ENCODE results near the gene MRPL33. TPM values are rescaled to one million over a fixed set of nuclear protein-coding genes. Genes with fewer than 3 reads are reported as not detected.
"Not testable (repeated sequence)": the region's sequence is repeated elsewhere in the genome, so short reads cannot be mapped to it uniquely, and the experiment has no call there.

MRPL33 gene
- polyA plus RNA-seq, 1 donor from 2014 or later, result 406 TPM

DNA sequence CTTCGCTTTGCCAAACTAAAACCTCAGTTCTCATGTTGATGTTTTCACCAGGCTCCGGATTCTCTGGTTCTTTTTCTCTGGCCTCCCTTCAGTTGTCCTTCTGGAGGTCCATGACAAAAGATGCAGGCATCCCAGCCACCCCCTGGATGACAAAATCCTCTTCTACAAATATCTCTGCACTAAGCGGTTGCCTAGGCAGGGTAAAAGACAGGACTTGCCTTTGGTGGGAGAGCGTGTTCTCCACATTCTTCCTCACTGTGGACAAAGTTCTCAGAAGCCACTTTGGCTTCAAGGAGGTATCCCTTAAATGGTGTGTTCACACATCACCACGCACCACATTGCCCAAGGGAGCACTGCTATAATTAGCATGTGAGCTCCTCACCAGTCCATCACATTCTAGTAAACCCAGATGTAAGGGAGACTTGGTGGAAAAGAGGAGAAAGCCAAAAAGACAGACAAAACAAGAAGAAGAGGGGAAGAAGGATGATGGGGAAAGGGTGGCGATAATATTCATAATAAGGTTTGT, 23.6 kb upstream of the MRPL33 start:
- Histone ChIP-seq H3K9me3 (ENCODE audit: low read length) (no peaks in the 10 kb centered on the region), H3K4me2 (ENCODE audit: low read length) (no peak overlapping the region), H3F3A (ENCODE audit: insufficient read depth, low read length, poor library complexity, severe bottlenecking) (no peaks in the 10 kb centered on the region), H3K79me2 (replicated peaks; ENCODE audit: insufficient read depth, low read length) (no peaks in the 10 kb centered on the region), H3K4me3 (ENCODE audit: low read length) (no peak overlapping the region), H3K9ac (ENCODE audit: low read length) (no peak overlapping the region), H2AFZ (ENCODE audit: low read depth, low read length) (no peak overlapping the region), H4K20me1 (ENCODE audit: insufficient read depth) (no peaks in the 10 kb centered on the region), H3K9me2 (ENCODE audit: insufficient read depth, low read length) (no peaks in the 10 kb centered on the region), H3K36me3 (ENCODE audit: insufficient read depth, low read length) (no peaks in the 10 kb centered on the region), H3K27ac (ENCODE audit: low read length) (no peak overlapping the region), H3K27me3 (ENCODE audit: insufficient read depth, low read depth, low read length) (no peaks in the 10 kb centered on the region)
- TF ChIP-seq RAD21 (conservative IDR thresholded peaks at IDR 0.05), result no peak
- no peak for TF ChIP-seq POLR2AphosphoS5 (IDR thresholded peaks at IDR 0.05)
- TF ChIP-seq, protein P1, sequence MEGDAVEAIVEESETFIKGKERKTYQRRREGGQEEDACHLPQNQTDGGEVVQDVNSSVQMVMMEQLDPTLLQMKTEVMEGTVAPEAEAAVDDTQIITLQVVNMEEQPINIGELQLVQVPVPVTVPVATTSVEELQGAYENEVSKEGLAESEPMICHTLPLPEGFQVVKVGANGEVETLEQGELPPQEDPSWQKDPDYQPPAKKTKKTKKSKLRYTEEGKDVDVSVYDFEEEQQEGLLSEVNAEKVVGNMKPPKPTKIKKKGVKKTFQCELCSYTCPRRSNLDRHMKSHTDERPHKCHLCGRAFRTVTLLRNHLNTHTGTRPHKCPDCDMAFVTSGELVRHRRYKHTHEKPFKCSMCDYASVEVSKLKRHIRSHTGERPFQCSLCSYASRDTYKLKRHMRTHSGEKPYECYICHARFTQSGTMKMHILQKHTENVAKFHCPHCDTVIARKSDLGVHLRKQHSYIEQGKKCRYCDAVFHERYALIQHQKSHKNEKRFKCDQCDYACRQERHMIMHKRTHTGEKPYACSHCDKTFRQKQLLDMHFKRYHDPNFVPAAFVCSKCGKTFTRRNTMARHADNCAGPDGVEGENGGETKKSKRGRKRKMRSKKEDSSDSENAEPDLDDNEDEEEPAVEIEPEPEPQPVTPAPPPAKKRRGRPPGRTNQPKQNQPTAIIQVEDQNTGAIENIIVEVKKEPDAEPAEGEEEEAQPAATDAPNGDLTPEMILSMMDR (IDR thresholded peaks at IDR 0.05; ENCODE audit: poor library complexity, severe bottlenecking), result no peak
- TF ChIP-seq, protein P2, sequence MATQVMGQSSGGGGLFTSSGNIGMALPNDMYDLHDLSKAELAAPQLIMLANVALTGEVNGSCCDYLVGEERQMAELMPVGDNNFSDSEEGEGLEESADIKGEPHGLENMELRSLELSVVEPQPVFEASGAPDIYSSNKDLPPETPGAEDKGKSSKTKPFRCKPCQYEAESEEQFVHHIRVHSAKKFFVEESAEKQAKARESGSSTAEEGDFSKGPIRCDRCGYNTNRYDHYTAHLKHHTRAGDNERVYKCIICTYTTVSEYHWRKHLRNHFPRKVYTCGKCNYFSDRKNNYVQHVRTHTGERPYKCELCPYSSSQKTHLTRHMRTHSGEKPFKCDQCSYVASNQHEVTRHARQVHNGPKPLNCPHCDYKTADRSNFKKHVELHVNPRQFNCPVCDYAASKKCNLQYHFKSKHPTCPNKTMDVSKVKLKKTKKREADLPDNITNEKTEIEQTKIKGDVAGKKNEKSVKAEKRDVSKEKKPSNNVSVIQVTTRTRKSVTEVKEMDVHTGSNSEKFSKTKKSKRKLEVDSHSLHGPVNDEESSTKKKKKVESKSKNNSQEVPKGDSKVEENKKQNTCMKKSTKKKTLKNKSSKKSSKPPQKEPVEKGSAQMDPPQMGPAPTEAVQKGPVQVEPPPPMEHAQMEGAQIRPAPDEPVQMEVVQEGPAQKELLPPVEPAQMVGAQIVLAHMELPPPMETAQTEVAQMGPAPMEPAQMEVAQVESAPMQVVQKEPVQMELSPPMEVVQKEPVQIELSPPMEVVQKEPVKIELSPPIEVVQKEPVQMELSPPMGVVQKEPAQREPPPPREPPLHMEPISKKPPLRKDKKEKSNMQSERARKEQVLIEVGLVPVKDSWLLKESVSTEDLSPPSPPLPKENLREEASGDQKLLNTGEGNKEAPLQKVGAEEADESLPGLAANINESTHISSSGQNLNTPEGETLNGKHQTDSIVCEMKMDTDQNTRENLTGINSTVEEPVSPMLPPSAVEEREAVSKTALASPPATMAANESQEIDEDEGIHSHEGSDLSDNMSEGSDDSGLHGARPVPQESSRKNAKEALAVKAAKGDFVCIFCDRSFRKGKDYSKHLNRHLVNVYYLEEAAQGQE (IDR thresholded peaks at IDR 0.05; ENCODE audit: borderline replicate concordance), result no peak
- TF ChIP-seq TAF1 (IDR thresholded peaks at IDR 0.05; ENCODE audit: low read depth), result no peak
- TF ChIP-seq EZH2 (IDR thresholded peaks at IDR 0.05; ENCODE audit: borderline replicate concordance, insufficient read depth, low read length, poor library complexity, severe bottlenecking), result no peak
- TF ChIP-seq EP300 (conservative IDR thresholded peaks at IDR 0.05; ENCODE audit: poor library complexity, severe bottlenecking), result no peak
- TF ChIP-seq MXI1 (conservative IDR thresholded peaks at IDR 0.05; ENCODE audit: poor library complexity, severe bottlenecking), result no peak
- TF ChIP-seq SMC3 (conservative IDR thresholded peaks at IDR 0.05; ENCODE audit: poor library complexity), result no peak

DNA sequence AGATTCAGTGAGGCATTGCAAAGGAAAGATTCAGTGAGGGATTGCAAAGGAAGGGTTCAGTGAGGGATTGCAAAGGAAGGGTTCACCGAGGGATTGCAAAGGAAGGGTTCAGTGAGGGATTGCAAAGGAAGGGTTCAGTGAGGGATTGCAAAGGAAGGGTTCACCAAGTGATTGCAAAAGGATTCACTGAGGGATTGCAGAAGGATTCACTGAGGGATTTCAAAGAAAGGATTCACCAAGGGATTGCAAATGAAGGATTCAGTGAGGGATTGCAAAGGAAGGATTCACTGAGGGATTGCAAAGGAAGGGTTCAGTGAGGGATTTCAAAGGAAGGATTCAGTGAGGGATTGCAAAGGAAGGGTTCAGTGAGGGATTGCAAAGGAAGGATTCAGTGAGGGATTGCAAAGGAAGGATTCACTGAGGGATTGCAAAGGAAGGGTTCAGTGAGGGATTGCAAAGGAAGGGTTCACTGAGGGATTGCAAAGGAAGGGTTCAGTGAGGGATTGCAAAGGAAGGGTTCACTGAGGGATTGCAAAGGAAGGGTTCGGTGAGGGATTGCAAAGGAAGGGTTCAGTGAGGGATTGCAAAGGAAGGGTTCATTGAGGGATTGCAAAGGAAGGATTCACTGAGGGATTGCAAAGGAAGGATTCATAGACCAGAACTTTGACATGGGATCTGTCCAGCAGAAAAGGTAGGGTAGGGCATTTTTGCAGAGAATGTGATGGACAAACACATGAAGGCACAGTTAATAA, 22.5 kb upstream of the MRPL33 start:
- H3K9me3 ChIP-seq (ENCODE audit: low read length); H3K9me2 ChIP-seq (ENCODE audit: insufficient read depth, low read length): not testable (repeated sequence)

More for the DNA sequence above, 22.5 kb upstream of the MRPL33 start:
- not testable (repeated sequence) for H3K9ac ChIP-seq (ENCODE audit: low read length); H3K36me3 ChIP-seq (ENCODE audit: insufficient read depth, low read length); H4K20me1 ChIP-seq (ENCODE audit: insufficient read depth); H2AFZ ChIP-seq (ENCODE audit: low read depth, low read length); H3K4me3 ChIP-seq (ENCODE audit: low read length); H3F3A ChIP-seq (ENCODE audit: insufficient read depth, low read length, poor library complexity, severe bottlenecking); H3K27me3 ChIP-seq (ENCODE audit: insufficient read depth, low read depth, low read length); H3K27ac ChIP-seq (ENCODE audit: low read length); H3K79me2 ChIP-seq (replicated peaks; ENCODE audit: insufficient read depth, low read length); H3K4me2 ChIP-seq (ENCODE audit: low read length)

Data from neural cell (in vitro differentiated cells).